GF-D8 (cell line): ENCODE data around the gene PLPP1.
"Not testable (repeated sequence)": the region's sequence is repeated elsewhere in the genome, so short reads cannot be mapped to it uniquely, and the experiment has no call there.

Source experiments
- DNase-seq: peaks from one replicate; lab custom pipeline; 2025; lab: John Stamatoyannopoulos, UW

Gene PLPP1

GRCh38 chr5:55503917-55504316 lies 30.8 kb downstream of the PLPP1 start:
- DNase-seq = not testable (repeated sequence)

GRCh38 chr5:55502759-55503158 lies 32.0 kb downstream of the PLPP1 start:
- no peak for DNase-seq

GRCh38 chr5:55498457-55498856 lies 36.3 kb downstream of the PLPP1 start:
- no peak for DNase-seq

GRCh38 chr5:55497712-55498111 lies 37.1 kb downstream of the PLPP1 start:
- no peak for DNase-seq

GRCh38 chr5:55495216-55495615 lies 39.5 kb downstream of the PLPP1 start:
- DNase-seq = no peak

GRCh38 chr5:55492449-55492848 lies 42.3 kb downstream of the PLPP1 start:
- DNase-seq = no peak

GRCh38 chr5:55485073-55485472 lies 49.7 kb downstream of the PLPP1 start:
- DNase-seq = no peak

GRCh38 chr5:55484531-55484930 lies 50.2 kb downstream of the PLPP1 start:
- no peak for DNase-seq

GRCh38 chr5:55483885-55484284 lies 50.9 kb downstream of the PLPP1 start:
- no peak for DNase-seq

GRCh38 chr5:55481293-55481855 lies 53.4 kb downstream of the PLPP1 start:
- no peak for DNase-seq

- DNase-seq = no peak
Observed at GRCh38 chr5:55480781-55481180, 54.0 kb downstream of the PLPP1 start.

GRCh38 chr5:55472642-55473041 lies 62.1 kb downstream of the PLPP1 start:
- no peak for DNase-seq

- DNase-seq = no peak
Observed at GRCh38 chr5:55471468-55471867, 63.3 kb downstream of the PLPP1 start.

- DNase-seq = no peak
Observed at GRCh38 chr5:55470282-55470681, 64.5 kb downstream of the PLPP1 start.

GRCh38 chr5:55469839-55470238 lies 64.9 kb downstream of the PLPP1 start:
- no peak for DNase-seq

- DNase-seq = no peak
Observed at GRCh38 chr5:55467862-55468551, 66.8 kb downstream of the PLPP1 start.

- no peak for DNase-seq
Observed at GRCh38 chr5:55463613-55464012, 71.2 kb downstream of the PLPP1 start.

GRCh38 chr5:55459572-55459971 lies 75.2 kb downstream of the PLPP1 start:
- no peak for DNase-seq

- no peak for DNase-seq
Observed at GRCh38 chr5:55456216-55456895, 78.4 kb downstream of the PLPP1 start.

GRCh38 chr5:55454282-55454681 lies 80.5 kb downstream of the PLPP1 start:
- DNase-seq = no peak

GRCh38 chr5:55453211-55453610 lies 81.6 kb downstream of the PLPP1 start:
- no peak for DNase-seq

GRCh38 chr5:55451976-55452375 lies 82.8 kb downstream of the PLPP1 start:
- DNase-seq = no peak

GRCh38 chr5:55450050-55450765 lies 84.6 kb downstream of the PLPP1 start:
- DNase-seq = no peak
